ENCODE results near the gene CACNA2D1.

Gene CACNA2D1

DNA sequence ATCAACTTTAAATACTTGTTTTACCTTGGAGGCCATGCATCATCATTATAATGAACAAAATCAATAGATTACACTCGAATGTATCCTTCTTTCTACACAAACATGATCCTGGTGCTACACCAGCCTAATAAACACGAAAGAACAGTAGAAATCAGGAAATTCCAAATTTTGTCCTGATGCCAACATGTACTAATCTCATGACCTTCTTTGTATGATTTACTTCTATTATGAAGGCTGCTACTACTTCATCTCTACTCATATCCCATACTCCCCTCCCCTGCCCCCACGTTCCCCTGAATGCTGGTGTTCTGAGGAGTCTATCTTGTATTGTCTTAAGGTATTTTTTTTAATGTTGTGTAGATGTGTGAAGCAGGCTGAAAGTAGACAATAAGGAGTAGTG lies 315.0 kb downstream of the CACNA2D1 start:
- no peak overlapping the region for H3K9ac ChIP-seq (ENCODE audit: low read length)
- no peaks in the 10 kb centered on the region for H3K79me1 ChIP-seq (replicated peaks; ENCODE audit: low read length, poor library complexity, severe bottlenecking)
- H3K4me2 ChIP-seq (ENCODE audit: low read length, poor library complexity, severe bottlenecking): no peak overlapping the region
- H3K14ac ChIP-seq (ENCODE audit: low read length in 2 of 2): no peak overlapping the region
- H2AFZ ChIP-seq (ENCODE audit: low read depth, low read length): no peak overlapping the region
- H4K8ac ChIP-seq (ENCODE audit: low read length): no peak overlapping the region
- H3K18ac ChIP-seq (ENCODE audit: low read depth in 1 of 2, low read length in 2 of 2): no peak overlapping the region
- no peak overlapping the region for H3K4me3 ChIP-seq (ENCODE audit: insufficient read depth in 1 of 2, low read depth in 1 of 2, low read length in 2 of 2)
- no peak overlapping the region for H4K91ac ChIP-seq (ENCODE audit: low read length)
- no peak overlapping the region for H3K27ac ChIP-seq (ENCODE audit: low read length, poor library complexity, severe bottlenecking)
- no peak overlapping the region for H2AK5ac ChIP-seq (ENCODE audit: low read length, severe bottlenecking)
- peaks cover 19% of the 10 kb centered on the region for H3K9me3 ChIP-seq (ENCODE audit: control insufficient read depth, low read length)
- no peak overlapping the region for H2BK12ac ChIP-seq (ENCODE audit: low read length in 2 of 2)
- H2BK120ac ChIP-seq (ENCODE audit: low read depth, low read length): no peak overlapping the region
- H2BK15ac ChIP-seq (ENCODE audit: low read depth, poor library complexity, severe bottlenecking): no peak overlapping the region
- no peaks in the 10 kb centered on the region for H3K4me1 ChIP-seq (ENCODE audit: control insufficient read depth, insufficient read depth, low read depth, low read length)
- H2BK5ac ChIP-seq (ENCODE audit: low read depth, low read length, poor library complexity, severe bottlenecking): no peak overlapping the region
- peaks cover 0 to 8% of the 10 kb centered on the region in 2 experiments for H3K36me3 ChIP-seq (ENCODE audit: control insufficient read depth in 1 of 2, insufficient read depth in 2 of 2, low read depth in 1 of 2, low read length in 2 of 2)
- no peak for DNase-seq
- no peaks in the 10 kb centered on the region for H3K27me3 ChIP-seq (ENCODE audit: control insufficient read depth in 1 of 2, insufficient read depth in 1 of 2, low read length in 2 of 2)
- H3K4ac ChIP-seq (ENCODE audit: low read depth in 1 of 2, low read length in 2 of 2): no peak overlapping the region
- H3K23ac ChIP-seq (ENCODE audit: low read length in 2 of 2): no peak overlapping the region
- WGBS: 90% methylated on average over 3 of the region's 3 CpGs

GRCh38 chr7:82126576-82126975 lies 317.0 kb downstream of the CACNA2D1 start:
- no peaks in the 10 kb centered on the region for H3K4me1 ChIP-seq (ENCODE audit: control insufficient read depth, insufficient read depth, low read depth, low read length)
- H3K18ac ChIP-seq (ENCODE audit: low read depth in 1 of 2, low read length in 2 of 2): no peak overlapping the region
- no peak overlapping the region for H2AFZ ChIP-seq (ENCODE audit: low read depth, low read length)
- H3K23ac ChIP-seq (ENCODE audit: low read length in 2 of 2): no peak overlapping the region
- no peak for DNase-seq
- no peak overlapping the region for H2BK5ac ChIP-seq (ENCODE audit: low read depth, low read length, poor library complexity, severe bottlenecking)
- 93% methylated on average over 1 of the region's 1 CpG for WGBS
- H2BK12ac ChIP-seq (ENCODE audit: low read length in 2 of 2): no peak overlapping the region
- no peaks in the 10 kb centered on the region for H3K79me1 ChIP-seq (replicated peaks; ENCODE audit: low read length, poor library complexity, severe bottlenecking)
- no peak overlapping the region for H4K91ac ChIP-seq (ENCODE audit: low read length)
- H3K4me2 ChIP-seq (ENCODE audit: low read length, poor library complexity, severe bottlenecking): no peak overlapping the region
- H3K14ac ChIP-seq (ENCODE audit: low read length in 2 of 2): no peak overlapping the region
- peaks cover 19% of the 10 kb centered on the region for H3K9me3 ChIP-seq (ENCODE audit: control insufficient read depth, low read length)
- peaks cover 0 to 5% of the 10 kb centered on the region in 2 experiments for H3K36me3 ChIP-seq (ENCODE audit: control insufficient read depth in 1 of 2, insufficient read depth in 2 of 2, low read depth in 1 of 2, low read length in 2 of 2)
- H3K4ac ChIP-seq (ENCODE audit: low read depth in 1 of 2, low read length in 2 of 2): no peak overlapping the region
- H3K4me3 ChIP-seq (ENCODE audit: insufficient read depth in 1 of 2, low read depth in 1 of 2, low read length in 2 of 2): no peak overlapping the region
- no peaks in the 10 kb centered on the region for H3K27me3 ChIP-seq (ENCODE audit: control insufficient read depth in 1 of 2, insufficient read depth in 1 of 2, low read length in 2 of 2)
- no peak overlapping the region for H3K9ac ChIP-seq (ENCODE audit: low read length)
- no peak overlapping the region for H2BK15ac ChIP-seq (ENCODE audit: low read depth, poor library complexity, severe bottlenecking)
- no peak overlapping the region for H2BK120ac ChIP-seq (ENCODE audit: low read depth, low read length)
- no peak overlapping the region for H2AK5ac ChIP-seq (ENCODE audit: low read length, severe bottlenecking)
- no peak overlapping the region for H4K8ac ChIP-seq (ENCODE audit: low read length)
- H3K27ac ChIP-seq (ENCODE audit: low read length, poor library complexity, severe bottlenecking): no peak overlapping the region

GRCh38 chr7:82124445-82124844 lies 319.1 kb downstream of the CACNA2D1 start:
- no peak overlapping the region for H3K9ac ChIP-seq (ENCODE audit: low read length)
- H3K14ac ChIP-seq (ENCODE audit: low read length in 2 of 2): no peak overlapping the region
- H3K27ac ChIP-seq (ENCODE audit: low read length, poor library complexity, severe bottlenecking): no peak overlapping the region
- peak overlapping the region in 1 of 2 experiments; percentile 13 for H3K4me3 ChIP-seq (ENCODE audit: insufficient read depth in 1 of 2, low read depth in 1 of 2, low read length in 2 of 2)
- H3K79me1 ChIP-seq (replicated peaks; ENCODE audit: low read length, poor library complexity, severe bottlenecking): no peaks in the 10 kb centered on the region
- H3K9me3 ChIP-seq (ENCODE audit: control insufficient read depth, low read length): peaks cover 19% of the 10 kb centered on the region
- no peak overlapping the region for H3K18ac ChIP-seq (ENCODE audit: low read depth in 1 of 2, low read length in 2 of 2)
- H2AFZ ChIP-seq (ENCODE audit: low read depth, low read length): no peak overlapping the region
- no peak overlapping the region for H3K4ac ChIP-seq (ENCODE audit: low read depth in 1 of 2, low read length in 2 of 2)
- no peaks in the 10 kb centered on the region for H3K4me1 ChIP-seq (ENCODE audit: control insufficient read depth, insufficient read depth, low read depth, low read length)
- no peak overlapping the region for H2AK5ac ChIP-seq (ENCODE audit: low read length, severe bottlenecking)
- no peak overlapping the region for H2BK15ac ChIP-seq (ENCODE audit: low read depth, poor library complexity, severe bottlenecking)
- no peak overlapping the region for H4K91ac ChIP-seq (ENCODE audit: low read length)
- DNase-seq: no peak
- no peak overlapping the region for H4K8ac ChIP-seq (ENCODE audit: low read length)
- no peak overlapping the region for H2BK5ac ChIP-seq (ENCODE audit: low read depth, low read length, poor library complexity, severe bottlenecking)
- H3K36me3 ChIP-seq (ENCODE audit: control insufficient read depth in 1 of 2, insufficient read depth in 2 of 2, low read depth in 1 of 2, low read length in 2 of 2): peaks cover 0 to 5% of the 10 kb centered on the region in 2 experiments
- 80% methylated on average over 2 of the region's 2 CpGs for WGBS
- no peak overlapping the region for H3K4me2 ChIP-seq (ENCODE audit: low read length, poor library complexity, severe bottlenecking)
- H2BK120ac ChIP-seq (ENCODE audit: low read depth, low read length): no peak overlapping the region
- H3K27me3 ChIP-seq (ENCODE audit: control insufficient read depth in 1 of 2, insufficient read depth in 1 of 2, low read length in 2 of 2): no peaks in the 10 kb centered on the region
- H2BK12ac ChIP-seq (ENCODE audit: low read length in 2 of 2): no peak overlapping the region
- no peak overlapping the region for H3K23ac ChIP-seq (ENCODE audit: low read length in 2 of 2)

DNA sequence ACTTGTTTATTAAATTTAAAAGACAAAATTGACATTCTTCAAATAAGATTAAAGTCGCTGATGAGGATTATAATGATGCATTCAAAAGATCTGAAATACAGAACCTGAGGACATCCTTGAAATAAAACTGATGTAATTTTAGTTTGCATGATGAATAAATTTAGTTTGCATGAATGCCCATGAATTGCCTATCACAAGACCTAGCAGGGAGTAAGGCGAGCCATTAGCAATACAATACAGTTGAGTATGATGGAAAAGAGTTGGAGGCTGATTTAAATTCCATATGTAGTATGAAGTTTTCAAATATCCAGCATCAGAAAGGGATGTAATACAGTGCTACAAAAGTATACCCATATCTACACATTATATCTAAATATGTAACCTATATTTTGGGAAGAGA lies 321.3 kb downstream of the CACNA2D1 start:
- Histone ChIP-seq H2BK5ac (ENCODE audit: low read depth, low read length, poor library complexity, severe bottlenecking) (no peak overlapping the region), H2BK15ac (ENCODE audit: low read depth, poor library complexity, severe bottlenecking) (no peak overlapping the region), H3K14ac (ENCODE audit: low read length in 2 of 2) (no peak overlapping the region), H2AK5ac (ENCODE audit: low read length, severe bottlenecking) (no peak overlapping the region), H4K8ac (ENCODE audit: low read length) (no peak overlapping the region), H3K18ac (ENCODE audit: low read depth in 1 of 2, low read length in 2 of 2) (no peak overlapping the region), H2BK12ac (ENCODE audit: low read length in 2 of 2) (no peak overlapping the region), H3K23ac (ENCODE audit: low read length in 2 of 2) (no peak overlapping the region), H3K4ac (ENCODE audit: low read depth in 1 of 2, low read length in 2 of 2) (no peak overlapping the region), H2AFZ (ENCODE audit: low read depth, low read length) (no peak overlapping the region), H3K27me3 (ENCODE audit: control insufficient read depth in 1 of 2, insufficient read depth in 1 of 2, low read length in 2 of 2) (no peaks in the 10 kb centered on the region), H2BK120ac (ENCODE audit: low read depth, low read length) (no peak overlapping the region), H3K4me3 (ENCODE audit: insufficient read depth in 1 of 2, low read depth in 1 of 2, low read length in 2 of 2) (no peak overlapping the region), H3K79me1 (replicated peaks; ENCODE audit: low read length, poor library complexity, severe bottlenecking) (no peaks in the 10 kb centered on the region), H3K4me2 (ENCODE audit: low read length, poor library complexity, severe bottlenecking) (no peak overlapping the region), H3K9me3 (ENCODE audit: control insufficient read depth, low read length) (peaks cover 19% of the 10 kb centered on the region), H3K36me3 (ENCODE audit: control insufficient read depth in 1 of 2, insufficient read depth in 2 of 2, low read depth in 1 of 2, low read length in 2 of 2) (peaks cover 0 to 5% of the 10 kb centered on the region in 2 experiments), H3K27ac (ENCODE audit: low read length, poor library complexity, severe bottlenecking) (no peak overlapping the region), H4K91ac (ENCODE audit: low read length) (no peak overlapping the region), H3K4me1 (ENCODE audit: control insufficient read depth, insufficient read depth, low read depth, low read length) (no peaks in the 10 kb centered on the region), H3K9ac (ENCODE audit: low read length) (no peak overlapping the region)
- no peak for DNase-seq
- 100% methylated on average over 1 of the region's 2 CpGs for WGBS
